GM10266 (cell line): ENCODE results near the gene PPP6R3.

Experiments
- DNase-seq: peaks from one replicate; pipeline ENCODE4 v3.0.0; 2012; ENCODE audit errors: extremely low spot score
- TF ChIP-seq, protein P1 (sequence below): IDR thresholded peaks from 2 replicates; pipeline ENCODE4 v1.5.1; 2012; ENCODE audit warnings: mild to moderate bottlenecking, low read depth; ENCODE audit not compliant: control insufficient read depth, insufficient read depth; ENCODE audit errors: missing control alignments

The PPP6R3 gene

DNA sequence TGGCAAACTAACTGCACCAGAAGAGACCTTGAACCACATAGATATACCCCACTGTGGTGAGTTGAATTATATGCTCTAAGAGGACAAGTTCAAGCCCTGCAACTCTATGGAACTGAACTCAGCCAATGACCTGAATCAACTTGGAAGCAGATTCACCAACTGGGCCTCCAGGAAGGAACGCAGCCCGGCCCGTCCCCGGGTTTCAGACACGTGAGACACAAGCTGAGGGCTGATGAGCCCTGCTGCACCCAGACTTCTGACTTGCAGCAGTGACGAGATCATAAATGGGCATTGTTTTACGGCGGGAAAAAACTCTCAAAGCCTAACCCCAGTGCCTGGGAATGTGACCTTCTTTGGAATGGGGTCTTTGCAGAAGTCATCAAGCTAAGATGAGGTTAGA is 195.3 kb downstream of the PPP6R3 start:
- DNase-seq = no peak
- TF ChIP-seq, protein P1, sequence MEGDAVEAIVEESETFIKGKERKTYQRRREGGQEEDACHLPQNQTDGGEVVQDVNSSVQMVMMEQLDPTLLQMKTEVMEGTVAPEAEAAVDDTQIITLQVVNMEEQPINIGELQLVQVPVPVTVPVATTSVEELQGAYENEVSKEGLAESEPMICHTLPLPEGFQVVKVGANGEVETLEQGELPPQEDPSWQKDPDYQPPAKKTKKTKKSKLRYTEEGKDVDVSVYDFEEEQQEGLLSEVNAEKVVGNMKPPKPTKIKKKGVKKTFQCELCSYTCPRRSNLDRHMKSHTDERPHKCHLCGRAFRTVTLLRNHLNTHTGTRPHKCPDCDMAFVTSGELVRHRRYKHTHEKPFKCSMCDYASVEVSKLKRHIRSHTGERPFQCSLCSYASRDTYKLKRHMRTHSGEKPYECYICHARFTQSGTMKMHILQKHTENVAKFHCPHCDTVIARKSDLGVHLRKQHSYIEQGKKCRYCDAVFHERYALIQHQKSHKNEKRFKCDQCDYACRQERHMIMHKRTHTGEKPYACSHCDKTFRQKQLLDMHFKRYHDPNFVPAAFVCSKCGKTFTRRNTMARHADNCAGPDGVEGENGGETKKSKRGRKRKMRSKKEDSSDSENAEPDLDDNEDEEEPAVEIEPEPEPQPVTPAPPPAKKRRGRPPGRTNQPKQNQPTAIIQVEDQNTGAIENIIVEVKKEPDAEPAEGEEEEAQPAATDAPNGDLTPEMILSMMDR = no peak

DNA sequence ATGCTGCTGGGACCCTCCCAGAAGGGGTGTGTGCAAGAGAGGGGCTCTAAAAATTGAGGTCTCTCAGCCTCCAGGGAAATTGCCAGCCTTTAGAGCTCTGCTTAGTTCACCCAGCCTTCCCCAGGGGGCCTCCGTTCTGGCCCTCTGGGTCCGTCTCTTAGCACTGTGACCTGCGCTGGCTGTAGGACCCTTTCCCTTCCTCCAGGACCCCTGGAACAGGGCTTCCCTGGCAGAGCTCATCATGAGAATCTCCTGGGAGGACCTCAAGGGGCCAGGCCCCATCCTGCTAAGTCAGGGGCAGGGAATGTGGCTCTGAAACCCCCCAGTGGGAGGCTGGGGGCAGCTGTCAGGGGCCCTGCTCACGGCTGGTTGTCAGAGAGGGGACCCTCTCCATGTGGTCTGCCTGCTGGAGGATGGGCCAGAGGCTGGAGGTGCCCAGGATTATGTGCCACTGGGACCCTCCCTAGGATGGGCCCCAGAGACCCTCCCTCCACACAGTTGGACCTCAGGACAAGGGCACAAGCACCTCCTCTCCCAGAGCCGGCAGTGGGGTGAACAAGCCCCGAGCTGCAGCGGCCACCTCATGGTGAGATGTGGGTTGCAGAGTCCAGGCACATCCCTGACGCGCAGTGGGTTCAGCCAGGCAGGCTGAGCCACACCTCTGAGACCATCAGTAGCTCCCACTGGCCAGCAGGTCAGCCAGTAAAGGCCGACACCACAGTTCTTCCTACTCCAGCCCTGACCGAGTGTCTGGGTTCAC is 196.6 kb downstream of the PPP6R3 start:
- TF ChIP-seq, protein P1 = no peak
- no peak for DNase-seq

DNA sequence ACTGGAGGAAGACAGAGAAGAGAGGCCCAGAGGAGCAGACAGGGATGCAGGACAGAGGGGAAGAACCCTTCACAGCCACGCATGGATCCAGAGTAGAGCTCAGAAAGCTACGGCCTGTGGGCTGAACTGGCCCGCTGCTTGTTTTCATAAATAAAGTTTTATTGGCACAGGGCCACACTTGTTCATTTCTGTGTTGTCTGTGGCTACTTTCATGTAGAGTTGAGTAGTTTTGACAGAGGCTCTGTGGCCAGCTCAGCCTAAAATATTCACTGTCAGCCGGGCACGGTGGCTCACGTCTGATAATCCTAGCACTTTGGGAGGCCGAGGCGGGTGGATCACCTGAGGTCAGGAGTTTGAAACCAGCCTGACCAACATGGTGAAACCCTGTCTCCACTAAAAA is 197.5 kb downstream of the PPP6R3 start:
- no peak for DNase-seq

DNA sequence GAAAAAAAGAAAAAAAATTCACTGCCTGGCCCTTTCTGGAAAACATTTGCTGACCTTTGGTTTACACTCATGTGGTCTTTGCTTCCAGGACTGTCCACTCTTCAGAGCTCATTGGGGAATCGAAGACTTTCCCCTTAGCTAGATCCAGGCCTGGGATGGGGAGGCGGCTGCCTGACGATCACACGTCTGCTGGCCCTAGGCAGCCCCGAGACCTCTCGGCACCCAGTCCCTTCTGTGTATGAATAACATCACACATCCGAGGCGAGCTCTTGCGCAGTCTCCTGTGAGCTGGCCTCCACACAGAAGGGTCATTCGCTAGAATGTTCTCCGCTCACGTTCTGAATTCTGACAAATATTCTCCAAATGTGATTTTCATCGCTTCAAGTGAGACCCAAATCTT is 198.1 kb downstream of the PPP6R3 start:
- TF ChIP-seq, protein P1 = no peak
- DNase-seq = no peak

More for the DNA sequence above, 197.5 kb downstream of the PPP6R3 start:
- TF ChIP-seq, protein P1 = no peak

DNA sequence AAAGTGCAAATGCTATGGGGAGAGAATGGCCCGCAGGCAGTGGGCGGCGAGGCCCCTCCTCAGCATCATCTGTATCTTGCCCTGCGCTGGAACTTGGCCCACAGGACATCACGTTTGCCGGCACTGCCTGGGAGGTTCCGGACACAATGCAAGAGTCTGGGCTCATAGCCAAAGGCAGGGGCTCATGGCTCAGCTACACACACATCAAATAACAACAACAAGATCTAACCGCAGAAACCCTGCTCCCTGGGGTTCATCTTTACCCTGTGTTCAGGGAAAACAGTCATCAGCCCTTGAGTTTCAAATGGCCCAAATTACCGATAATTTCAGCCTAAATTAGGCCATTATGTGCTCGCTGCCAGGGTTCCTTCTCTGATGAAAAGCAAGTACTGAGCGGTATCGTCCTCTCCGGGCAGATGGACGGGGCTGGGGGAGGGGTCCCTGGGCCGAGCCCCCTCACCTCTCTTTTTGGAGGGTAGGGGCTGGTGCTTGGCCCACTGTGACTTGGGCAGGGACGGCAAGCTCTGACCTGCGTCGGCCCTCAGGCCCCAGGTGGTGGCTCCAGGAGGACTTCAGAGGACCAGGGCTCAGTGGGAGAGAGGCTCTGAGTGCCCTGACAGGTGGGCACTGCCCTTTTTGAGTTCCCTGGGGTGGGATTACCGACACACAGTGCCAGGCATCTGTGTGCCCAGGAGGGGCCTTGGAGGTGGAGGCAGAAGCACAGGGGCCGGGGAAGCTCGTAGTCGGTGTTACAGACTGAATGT is 198.8 kb downstream of the PPP6R3 start:
- TF ChIP-seq, protein P1 = no peak
- no peak for DNase-seq

DNA sequence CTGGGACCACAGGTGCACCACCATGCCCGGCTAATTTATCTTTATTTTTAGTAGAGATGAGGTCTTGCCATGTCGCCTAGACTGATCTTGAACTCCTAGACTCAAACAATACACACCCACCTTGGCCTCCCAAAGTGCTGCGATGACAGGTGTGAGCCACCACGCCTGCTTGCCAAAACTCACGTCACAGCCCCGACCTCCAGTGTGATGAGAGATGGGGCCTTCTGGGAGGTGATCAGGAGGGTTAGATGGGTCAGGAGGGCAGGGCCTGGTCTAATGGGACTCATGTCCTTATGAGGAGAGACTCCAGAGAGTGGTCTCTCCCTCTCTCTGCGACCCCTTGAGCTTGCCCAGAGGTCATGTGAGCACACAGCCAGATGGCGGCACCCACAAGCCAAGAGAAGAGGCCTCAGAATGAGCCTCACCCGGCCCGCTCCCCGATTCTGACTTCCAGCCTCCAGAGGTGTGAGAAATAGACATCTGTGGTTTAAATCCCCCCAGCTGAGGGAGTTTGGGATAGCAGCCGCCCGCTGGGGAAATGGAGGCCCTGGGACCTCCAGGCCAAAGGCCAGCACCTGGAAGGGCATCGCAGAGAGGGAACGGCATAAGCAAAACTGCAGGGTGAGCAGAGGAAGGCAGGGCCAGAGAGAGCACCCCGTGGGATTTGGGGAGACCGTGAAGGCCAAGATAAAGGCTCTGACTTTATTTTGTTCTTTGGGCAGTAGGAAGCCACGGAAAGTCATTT is 199.7 kb downstream of the PPP6R3 start:
- no peak for DNase-seq
- TF ChIP-seq, protein P1 = no peak
